ENCODE measurements around the gene FAM221A.
"Not testable (repeated sequence)": the region's sequence is repeated elsewhere in the genome, so short reads cannot be mapped to it uniquely, and the experiment has no call there.

FAM221A gene

DNA sequence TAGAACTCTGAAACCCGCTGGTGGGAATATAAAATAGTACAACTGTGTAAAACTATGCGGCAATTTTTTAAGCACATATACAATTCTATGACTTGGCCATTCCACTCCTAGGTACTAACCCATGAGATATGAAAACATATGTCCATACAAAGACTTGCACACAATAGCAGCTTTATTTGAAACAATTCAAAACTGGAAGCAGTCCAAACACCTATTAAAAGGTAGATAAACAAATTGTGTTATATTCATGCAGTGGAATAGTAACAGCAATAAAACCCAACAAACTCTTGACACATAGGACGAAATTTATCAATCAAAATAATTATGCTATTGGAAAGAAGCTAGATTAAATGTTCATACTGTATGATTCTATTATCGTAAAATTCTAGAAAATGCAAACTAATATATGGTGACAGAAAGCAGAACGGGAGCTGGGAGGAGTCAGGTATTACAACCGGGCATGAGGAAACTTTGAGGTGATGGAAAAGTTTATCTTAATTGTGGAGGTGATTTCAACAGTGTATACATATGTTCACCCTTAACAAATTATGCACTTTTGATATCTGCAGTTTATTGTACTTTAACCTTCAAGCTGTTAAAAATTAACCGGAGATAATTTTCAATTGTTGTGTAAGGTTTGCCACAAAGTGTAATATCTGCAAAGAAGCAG is 29.2 kb downstream of the FAM221A start:
- DNase-seq: no peak

- DNase-seq: no peak
Observed at GRCh38 chr7:23710000-23710399, 30.0 kb downstream of the FAM221A start, which contains the start of gene STK31. Gene STK31 (plus strand): TSS chr7:23710219. CDS start chr7:23710286, 67 bp downstream.

DNA sequence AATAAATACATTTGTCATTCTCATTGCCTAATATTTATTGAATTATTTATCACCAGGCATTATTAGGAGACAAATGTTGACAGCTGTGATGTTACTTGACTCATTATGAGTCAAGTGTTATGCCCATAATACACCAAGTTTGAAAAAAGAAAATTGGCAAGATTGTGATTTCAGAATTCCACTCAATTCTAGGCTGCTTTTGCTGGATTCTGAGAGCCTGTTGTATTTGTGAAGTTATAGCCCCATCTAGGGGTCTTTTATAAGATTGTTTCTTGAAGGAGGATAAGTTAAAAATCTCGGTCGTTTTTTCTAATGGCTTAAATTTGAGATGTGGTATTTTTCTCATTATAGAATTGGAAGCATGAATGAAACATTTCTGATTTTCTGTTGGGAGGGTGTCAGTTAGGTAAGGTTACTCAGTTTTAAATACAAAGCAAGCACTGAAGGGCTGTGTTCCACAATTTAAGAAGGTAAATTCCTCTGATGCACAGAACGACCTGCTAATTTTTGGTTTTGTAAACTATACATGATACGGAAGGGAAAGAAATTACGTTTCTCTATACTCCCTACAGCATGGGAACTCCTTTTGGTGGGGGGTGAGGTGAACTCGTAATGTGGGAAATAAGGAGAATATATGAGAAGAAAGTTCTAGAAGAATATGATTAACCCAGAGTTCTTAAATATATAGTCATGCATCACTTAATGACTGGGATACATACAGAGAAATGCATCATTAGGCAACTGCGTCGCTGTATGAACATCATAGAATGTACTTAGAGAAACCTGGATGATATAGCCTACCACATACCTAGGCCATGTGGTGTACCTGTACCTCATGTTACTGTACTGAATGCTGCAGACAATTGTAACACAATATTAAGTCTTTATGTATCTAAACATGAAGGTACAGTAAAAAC is 32.6 kb downstream of the FAM221A start:
- peak; percentile 15 for DNase-seq

DNA sequence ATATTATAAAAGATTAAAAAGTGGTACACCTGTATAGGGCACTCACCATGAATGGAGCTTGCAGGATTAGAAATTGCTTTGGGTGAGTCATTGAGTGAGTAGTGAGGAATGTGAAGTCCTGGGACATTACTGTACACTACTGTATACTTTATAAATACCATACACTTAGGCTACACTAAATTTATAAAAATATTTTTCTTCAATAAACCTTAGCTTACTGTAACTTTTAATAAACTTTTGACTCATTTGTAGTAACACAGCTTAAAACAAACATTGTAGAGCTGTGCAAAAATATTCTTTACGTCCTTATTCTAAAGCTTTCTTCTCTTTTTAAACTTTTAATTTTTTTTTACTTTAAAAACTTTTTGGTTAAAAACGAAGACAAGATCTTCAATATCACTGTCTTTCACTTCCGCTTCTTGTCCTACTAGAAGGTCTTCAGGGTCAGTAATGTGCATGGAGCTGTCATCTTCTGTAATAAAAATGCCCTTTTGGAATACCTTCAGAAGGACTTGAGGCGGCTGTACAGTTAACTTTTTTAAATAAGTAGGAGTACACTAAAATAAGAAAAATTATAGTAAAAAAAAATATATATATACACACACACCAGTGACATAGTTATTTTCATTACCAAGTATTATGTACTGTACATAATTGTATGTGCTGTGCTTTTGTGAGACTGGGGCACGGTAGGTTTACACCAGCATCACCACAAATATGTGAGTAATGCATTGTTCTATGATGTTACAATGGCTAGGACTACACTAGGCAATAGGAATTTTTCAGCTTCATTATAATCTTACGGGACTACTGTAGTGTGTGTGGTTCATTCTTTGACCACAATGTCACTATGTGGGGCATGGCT is 33.5 kb downstream of the FAM221A start:
- no peak for DNase-seq

- no peak for DNase-seq
Observed at GRCh38 chr7:23714150-23714464, 34.1 kb downstream of the FAM221A start.

DNA sequence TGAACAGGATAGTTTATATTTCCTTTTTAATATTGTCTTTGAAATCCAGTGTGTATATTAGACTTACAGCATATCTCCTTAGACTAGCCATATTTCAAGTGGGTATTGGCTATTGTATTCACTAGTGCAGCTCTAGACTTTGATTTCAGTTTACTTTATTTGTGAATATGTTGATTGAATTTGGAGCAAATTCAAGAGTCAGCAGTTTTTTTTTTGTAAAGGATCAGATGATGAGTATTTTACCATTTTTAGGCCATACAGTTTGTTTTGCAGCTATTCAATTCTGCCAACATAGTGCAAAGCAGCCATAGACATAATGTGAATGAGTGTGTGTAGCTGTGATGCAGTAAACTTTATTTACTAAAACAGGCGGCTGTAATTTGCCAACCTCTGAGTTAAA is 34.6 kb downstream of the FAM221A start:
- no peak for DNase-seq

DNA sequence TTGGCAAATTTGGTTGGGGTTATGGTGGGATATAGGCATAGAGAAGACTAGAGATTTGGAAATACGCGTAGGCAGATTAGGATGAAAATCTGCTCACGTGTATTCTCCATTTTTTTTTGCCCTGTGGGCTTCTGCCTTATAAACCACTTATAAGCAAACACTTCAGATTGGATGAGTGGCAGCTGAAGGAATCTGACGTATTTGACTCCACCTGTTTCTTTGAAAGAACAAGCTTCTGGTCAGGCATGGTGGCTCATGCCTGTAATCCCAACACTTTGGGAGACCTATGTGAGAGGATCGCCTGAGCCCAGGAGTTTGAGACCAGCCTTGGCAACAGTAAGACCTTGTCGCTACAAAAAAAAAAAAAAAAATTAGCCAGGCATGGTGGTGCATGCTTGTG is 35.1 kb downstream of the FAM221A start:
- no peak for DNase-seq

DNA sequence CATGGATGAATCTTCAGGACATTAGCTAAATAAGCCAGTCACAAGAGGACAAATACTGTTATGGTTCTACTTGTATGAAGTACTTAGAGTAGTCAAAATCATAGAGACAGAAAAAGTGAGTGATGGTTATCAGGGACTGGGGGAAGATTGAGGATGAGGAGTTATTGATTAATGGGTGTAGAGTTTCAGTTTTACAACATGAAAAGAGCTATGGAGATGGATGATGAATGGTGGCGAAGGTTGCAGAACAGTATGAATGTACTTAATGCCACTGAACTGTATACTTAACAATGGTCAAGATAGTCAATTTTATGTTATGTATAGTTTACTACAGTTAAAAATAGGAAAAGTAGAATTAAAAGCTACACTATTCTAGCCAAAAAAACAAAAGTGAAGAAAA is 37.8 kb downstream of the FAM221A start:
- no peak for DNase-seq

DNA sequence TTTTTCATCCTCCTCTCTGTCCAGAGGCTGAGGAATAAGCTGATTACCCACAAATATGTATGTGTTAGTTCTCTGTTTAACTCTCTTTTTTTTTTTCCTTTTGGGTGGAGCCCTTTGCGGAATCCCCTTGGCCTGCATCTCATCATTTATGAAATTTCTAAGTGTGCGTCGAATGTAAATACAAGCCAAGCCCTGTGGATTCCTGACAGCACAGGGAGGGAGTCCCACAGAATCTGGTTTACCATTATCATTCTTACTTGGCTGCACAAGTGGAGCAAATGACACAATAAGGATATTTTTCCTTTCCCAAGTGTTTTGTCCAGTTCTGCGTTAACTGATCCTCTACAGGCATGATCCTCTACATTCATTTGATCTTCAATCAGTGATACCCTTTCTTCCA is 41.5 kb downstream of the FAM221A start:
- no peak for DNase-seq

GRCh38 chr7:23722587-23723216 is 42.7 kb downstream of the FAM221A start:
- DNase-seq: peak; percentile 34

GRCh38 chr7:23724113-23724512 is 44.1 kb downstream of the FAM221A start:
- DNase-seq: not testable (repeated sequence)

DNA sequence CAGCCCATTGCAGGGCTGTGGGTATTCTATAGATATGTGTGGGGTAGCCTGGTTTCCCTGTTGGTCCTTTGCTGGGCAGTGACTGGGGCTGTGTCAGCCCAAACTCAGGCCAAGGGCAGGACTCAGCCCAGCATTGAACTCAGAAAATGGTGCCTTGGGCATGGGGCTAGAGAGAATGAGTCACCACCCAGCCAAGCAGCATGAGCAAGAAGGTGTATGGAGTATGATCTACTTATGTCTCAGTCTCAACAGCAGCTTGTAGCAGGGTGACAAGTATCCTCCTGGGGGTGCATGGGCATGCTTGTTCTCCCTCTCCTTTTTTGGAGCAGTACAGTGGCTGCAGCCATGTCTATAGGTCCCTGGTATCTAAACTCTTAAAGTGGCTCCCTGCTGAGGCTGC is 62.1 kb downstream of the FAM221A start:
- DNase-seq: no peak

DNA sequence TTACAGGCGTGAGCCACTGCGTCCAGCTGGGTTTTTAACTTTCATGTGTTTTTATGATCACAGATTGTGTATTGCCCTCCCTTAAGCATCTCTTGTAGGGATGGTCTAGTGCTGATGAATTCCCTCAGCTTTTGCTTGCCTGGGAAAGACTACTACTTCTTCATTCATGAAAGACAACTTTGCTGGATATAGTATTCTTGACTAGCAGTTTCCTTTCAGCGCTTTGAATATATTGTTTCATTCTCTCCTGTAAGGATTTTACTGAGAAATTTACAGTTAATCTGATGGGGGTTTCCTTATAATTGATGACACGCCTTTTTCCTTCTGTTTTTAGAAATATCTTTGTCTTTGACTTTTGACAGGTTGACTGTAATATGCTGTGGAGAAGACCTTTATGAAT is 63.2 kb downstream of the FAM221A start:
- no peak for DNase-seq

- DNase-seq: no peak
Observed at GRCh38 chr7:23746629-23747028, 66.6 kb downstream of the FAM221A start.

DNA sequence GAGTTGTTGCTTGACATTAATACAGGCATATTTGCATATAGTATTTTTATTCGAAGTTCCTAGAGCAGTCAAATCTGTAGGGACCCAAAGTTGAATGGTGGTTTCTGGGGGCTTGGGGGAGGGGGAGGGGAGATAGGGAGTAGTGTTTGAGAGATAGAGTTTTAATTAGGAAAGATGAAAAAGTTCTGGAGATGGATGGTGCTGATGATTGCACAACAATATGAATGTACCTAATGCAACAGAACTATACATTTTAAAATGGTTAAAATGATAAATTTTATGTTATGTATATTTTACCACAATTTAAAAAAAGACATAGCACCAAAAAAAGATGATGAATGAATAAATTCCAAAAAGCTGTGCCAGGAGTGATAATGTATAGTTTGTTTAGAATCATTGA is 71.9 kb downstream of the FAM221A start:
- no peak for DNase-seq

Measured in NCI-H2171 (cell line).